Measurements from ENCODE around the gene DNTT.

DNA sequence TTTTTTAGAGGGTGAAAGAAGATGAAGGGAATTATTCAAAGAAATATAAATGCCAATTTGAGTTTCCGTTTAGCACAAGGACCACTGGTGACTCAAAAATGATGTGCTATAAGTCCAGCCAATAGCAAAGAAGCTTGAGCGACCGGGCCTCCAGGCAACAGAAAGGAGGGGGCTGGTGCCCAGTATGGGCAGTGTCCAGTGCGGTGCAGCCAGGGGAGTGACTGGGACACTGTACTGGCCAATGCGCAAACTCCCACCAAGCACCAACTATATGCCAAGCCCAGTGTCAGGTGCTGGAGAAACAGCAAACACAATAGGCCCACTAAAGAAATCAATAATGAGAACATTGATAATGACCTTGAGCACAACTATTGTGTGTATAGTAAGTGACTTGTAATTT is 64.7 kb downstream of the DNTT start:
- TF ChIP-seq, protein P1, sequence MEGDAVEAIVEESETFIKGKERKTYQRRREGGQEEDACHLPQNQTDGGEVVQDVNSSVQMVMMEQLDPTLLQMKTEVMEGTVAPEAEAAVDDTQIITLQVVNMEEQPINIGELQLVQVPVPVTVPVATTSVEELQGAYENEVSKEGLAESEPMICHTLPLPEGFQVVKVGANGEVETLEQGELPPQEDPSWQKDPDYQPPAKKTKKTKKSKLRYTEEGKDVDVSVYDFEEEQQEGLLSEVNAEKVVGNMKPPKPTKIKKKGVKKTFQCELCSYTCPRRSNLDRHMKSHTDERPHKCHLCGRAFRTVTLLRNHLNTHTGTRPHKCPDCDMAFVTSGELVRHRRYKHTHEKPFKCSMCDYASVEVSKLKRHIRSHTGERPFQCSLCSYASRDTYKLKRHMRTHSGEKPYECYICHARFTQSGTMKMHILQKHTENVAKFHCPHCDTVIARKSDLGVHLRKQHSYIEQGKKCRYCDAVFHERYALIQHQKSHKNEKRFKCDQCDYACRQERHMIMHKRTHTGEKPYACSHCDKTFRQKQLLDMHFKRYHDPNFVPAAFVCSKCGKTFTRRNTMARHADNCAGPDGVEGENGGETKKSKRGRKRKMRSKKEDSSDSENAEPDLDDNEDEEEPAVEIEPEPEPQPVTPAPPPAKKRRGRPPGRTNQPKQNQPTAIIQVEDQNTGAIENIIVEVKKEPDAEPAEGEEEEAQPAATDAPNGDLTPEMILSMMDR (IDR thresholded peaks at IDR 0.05; ENCODE audit: low read depth, low read length) = no peak
- no peak for TF ChIP-seq EZH2phosphoT487 (IDR thresholded peaks at IDR 0.05; ENCODE audit: low read depth)
